Fibroblast of gingiva (primary cell): ENCODE measurements around the gene PAXIP1.
A peak's percentile ranks its signal among the peaks of the same experiment; 100 is the strongest.

ENCODE experiments used
- DNase-seq: peaks from one replicate; pipeline ENCODE4 v3.0.0-alpha.2; 2011; ENCODE audit warnings: low read depth

PAXIP1 gene

GRCh38 chr7:154996756-154997155 lies 6.2 kb downstream of the PAXIP1 start:
- DNase-seq, result no peak

GRCh38 chr7:154996101-154996500 lies 6.8 kb downstream of the PAXIP1 start:
- no peak for DNase-seq

DNA sequence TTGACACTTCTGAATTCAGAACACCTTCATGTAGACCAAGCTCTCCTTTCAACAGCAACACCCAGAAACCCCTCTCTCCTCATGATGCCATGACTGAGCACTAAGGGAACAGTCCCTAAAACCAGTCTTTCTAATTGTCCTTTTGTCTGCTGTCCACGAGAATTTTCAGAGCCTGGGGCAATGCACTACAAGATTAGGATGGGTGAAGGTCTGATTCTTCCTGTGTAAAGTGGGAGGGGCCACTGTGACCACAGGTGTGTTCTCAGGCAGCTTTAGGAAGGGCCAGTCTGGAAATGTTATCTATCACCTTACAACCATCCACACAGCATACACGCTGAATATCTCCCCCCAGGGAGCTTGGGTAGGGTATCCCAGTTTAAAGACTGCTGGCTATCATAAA lies 7.9 kb downstream of the PAXIP1 start:
- DNase-seq, result no peak

DNA sequence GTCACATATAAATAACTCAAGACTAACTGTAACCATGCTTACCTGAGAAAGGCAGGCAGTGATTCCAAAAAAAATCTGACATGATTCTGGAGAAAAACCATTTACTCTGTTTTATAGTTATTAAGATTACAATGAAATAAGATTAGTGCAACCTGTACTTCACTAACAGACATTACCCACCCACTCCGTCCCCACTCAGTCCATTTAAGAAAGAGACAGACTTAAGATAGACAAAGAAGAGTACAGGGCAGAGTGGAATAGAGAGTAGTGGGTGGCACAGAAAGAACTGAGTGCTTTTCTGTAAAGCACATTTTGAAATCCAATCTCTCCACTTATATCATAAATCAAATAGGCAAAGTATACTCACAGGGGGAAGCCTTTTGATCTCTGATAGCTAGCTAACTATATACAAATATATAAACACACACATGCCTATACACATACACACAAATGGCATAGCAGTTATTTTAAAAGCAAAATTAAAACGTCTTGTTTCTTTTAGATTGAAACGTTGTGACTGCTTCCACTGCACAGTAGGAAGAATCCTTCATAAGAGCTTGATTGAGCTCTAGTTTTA lies 11.9 kb downstream of the PAXIP1 start:
- no peak for DNase-seq

GRCh38 chr7:154987571-154987970 lies 15.4 kb downstream of the PAXIP1 start:
- no peak for DNase-seq

- DNase-seq, result no peak
Measured at GRCh38 chr7:154986200-154986945, 16.6 kb downstream of the PAXIP1 start.

DNA sequence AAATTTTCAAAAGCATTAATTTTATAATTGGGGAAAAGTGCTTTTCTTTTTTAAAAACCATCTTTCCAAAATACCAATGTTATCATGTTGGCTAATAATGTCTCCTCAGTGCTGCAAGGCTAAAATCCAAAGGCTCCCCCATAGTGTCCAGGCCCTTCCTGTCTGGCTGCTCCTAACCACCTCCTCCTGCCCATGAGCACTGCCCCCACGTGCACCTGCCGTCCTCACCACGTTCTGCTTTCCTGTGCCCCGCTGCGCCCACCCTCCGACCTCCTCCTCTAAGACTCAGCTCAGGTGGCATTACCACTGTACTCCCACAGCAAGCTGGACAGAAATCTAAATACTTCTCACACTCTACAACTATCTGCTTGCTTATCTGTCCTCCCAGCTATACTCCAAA lies 17.7 kb downstream of the PAXIP1 start:
- no peak for DNase-seq

DNA sequence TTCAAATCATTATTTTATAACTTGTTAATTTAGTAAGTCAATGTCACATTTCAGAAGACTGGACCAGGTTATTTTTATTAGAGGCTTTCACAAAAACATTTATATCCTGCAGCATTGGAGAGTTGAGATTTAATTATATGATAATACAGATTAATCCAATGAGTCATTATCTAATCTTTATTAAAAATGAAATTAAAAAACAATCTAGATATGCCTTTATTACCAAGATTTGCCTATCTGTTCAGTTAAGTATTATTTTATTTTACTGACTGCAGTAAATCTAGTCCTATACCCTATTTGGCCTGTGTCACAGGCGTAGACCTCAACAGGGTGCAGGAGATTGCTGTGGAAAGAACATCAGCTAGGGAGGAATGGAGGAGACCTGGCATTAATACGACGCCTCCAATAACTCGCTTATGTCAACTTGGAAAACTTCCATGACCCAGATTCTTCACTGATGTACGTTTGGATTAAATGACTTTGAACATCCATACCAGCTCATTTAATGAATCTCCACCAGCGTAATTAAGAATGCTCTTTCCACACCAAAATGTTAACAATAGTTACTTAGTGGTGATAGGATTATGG lies 18.2 kb downstream of the PAXIP1 start:
- DNase-seq, result peak; percentile 13

DNA sequence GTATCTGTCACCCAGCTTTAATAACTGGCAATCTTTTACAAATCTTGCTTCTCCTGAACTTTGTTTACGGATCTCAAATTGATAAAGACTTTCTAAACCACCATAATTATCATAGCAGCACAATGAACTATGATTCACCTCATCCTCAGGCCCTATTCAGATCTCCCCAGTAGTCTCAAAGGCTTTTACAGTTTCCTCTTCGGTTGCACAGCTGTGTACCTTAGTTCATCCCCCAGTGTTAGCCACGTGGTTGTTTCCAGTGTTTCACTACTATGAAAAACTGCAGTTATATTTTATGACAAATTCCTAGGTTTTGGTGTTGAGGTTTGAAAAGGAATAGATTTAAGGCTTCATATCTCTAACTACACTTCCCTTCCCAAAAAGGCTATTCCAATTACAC lies 24.9 kb downstream of the PAXIP1 start:
- DNase-seq, result no peak

DNA sequence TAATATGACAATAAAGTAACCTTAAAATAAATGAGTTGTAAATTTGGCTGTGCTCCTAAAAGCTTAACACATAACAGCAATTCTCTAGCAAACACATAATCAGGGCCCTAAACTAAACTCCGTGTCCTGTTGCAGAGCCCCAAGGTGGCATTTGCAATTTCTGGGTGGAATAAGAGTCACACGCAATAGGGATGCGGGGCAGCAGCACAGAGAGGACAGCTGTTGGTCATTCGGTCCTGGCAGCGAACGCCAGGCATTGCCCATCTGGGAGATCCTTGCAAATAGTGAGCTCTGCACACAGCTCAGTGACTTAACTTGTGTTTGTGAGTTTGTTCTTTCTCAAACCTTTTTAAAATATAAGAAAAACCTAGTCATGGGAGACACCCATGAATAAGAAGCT lies 25.7 kb downstream of the PAXIP1 start:
- DNase-seq, result no peak

DNA sequence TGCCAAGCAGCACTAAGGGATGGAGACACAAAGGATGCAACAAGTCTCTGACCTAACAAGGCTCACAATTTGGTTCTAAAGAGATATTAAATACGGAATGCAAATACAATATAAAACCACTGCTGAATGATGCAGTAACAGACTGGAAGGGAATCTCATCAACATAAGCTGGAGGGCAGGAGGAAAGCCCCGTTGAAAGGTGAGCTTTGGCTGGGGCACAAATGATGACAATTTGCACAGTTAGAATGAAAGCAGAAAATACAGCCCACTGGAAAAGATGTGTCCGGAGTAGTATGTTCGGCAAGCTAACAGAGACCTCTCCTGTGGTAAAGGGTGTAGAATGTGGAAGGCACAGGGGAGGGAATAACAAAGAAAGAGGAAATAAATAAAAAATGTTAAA lies 26.1 kb downstream of the PAXIP1 start:
- no peak for DNase-seq

DNA sequence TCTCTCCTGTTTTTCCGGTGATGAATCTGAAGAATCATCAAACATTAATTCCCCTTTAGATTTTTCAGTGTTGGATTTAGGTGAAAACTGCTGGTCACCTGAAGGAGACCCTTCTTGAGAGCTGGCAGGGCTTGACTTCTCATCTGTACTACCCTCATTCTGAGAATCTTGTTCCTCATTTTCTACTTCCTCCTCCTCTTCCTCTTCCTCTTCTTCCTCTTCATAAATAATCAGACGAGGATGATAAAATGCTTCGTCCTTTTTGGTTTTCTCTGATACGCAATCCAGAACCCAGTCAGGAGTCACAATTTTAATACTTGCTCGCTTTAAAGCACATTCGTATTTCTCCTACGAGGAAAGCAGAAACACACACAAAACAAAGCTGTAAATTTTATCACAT lies 26.9 kb downstream of the PAXIP1 start:
- DNase-seq, result no peak

DNA sequence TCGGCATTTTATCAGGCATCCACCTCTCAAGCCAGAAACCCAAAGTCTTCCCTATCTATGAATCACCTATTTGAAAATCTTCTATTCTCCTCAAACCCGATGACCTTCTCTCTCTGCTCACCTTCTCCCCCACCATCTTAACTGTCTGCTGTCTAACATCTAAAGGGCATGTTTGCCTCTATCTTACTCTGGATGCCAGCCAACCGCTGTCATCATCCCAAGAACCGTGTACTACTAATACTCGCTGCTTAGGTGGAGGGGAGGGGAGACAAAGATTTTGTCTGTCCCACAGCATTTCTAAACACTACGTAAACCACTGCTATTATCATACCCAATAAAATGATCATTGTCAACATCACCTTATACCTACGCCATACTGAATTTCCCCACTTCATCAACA lies 29.5 kb downstream of the PAXIP1 start:
- no peak for DNase-seq

GRCh38 chr7:154968336-154969001 lies 34.5 kb downstream of the PAXIP1 start:
- DNase-seq, result no peak

GRCh38 chr7:154967401-154967955 lies 35.4 kb downstream of the PAXIP1 start:
- no peak for DNase-seq

GRCh38 chr7:154965014-154965413 lies 37.9 kb downstream of the PAXIP1 start:
- DNase-seq, result no peak

DNA sequence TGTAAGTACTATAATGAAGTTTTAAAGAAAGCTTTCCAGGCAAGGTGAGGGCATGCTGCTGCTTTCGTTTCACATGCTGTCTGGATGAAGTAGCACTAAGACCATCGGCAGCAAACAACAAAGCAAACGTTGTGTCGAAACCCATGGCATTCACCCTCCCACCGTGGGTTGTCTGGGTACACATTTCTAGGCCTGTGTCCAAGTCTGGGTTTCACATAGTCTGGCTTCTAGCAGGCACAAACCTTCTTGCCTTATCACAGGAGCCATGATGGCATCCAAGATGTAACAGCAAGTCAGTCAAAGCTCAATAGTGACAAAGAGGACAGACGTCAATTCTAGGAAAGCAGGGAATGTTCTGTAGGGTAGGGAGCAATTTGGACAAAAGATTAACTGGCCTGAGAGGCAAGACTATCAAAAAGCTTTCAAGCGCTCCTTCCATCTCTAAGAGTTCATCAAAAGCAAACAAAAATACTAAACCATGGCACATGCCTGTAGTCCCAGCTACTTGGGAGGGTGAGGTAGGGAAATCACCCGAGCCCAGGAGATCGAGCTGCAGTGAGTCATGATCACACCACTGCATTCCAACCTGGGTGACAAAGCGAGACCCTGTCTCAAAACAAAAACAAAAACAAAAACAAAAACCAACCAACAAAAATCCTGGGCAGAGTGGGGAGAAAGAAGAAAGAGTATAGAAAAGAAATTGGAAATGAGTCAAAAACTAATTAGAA lies 42.7 kb downstream of the PAXIP1 start:
- DNase-seq, result no peak

DNA sequence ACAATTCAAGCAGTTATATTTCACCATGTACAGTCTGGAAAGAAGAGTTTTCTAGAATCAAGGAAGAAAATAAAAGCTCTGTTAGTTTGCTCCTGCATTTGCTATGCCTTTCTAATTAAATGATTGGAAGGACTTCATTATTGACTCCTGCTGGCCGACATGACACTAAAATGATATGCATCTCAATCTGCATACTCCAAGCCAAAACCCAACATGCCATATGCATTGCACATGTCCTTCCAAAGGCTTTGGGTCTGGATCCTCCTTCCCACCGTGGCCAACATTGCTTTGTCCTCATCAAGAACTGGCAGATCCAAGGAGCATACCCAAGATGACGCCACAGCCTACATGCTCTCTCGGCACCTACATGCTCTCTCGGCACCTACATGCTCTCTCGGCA lies 46.5 kb downstream of the PAXIP1 start:
- DNase-seq, result no peak

DNA sequence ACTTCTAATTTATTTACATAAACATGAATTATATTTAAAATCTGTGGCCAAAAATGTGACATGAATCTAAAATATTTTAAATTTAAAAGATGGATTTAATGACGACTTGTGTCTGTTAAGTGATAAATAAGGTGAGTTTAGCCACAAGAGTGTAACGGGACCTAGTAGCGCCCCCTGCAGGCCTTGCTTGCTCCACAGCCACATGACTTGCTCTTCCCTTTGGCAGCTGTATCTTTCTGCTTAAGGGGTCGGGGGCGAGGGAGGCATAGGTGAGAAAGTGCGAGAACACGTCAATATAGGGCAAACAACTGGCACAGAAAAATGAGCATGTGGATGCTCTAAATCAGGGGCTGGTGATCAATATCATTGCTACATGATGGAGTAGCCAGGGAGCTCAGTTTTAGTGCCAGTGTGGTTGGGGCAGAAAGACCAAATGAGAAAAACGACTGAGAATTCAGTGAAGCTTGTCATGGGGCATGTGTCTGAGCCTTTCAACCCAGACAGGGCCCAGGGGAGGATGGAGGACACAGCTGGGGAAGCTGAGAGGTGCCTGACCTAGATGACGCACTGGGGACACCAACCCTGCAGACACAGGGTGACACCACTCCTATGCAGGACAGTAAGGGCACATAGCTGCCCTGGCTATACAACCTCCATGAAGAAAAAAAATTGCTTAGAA lies 49.8 kb downstream of the PAXIP1 start:
- DNase-seq, result peak; percentile 24

GRCh38 chr7:154950960-154951359 lies 52.0 kb downstream of the PAXIP1 start:
- DNase-seq, result no peak

DNA sequence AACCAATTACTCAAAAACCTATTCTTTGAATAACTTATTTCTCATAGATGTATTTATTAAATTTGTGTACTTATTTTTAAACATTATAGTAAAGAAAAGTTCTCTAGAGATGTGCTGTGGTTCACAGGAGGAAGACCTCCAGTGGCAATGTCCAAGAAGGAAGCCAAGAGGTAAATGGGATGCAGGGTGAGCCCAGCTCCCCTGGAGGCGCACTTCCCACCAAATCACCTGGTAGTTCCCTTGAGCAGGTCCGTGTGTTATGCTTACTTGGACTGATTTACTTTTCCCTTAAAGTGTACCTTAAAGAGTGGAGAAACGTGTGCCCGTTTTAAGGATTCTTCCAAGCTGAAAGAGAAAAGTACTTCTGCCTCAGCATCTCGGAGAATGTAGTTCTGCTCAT lies 55.3 kb downstream of the PAXIP1 start:
- DNase-seq, result no peak

DNA sequence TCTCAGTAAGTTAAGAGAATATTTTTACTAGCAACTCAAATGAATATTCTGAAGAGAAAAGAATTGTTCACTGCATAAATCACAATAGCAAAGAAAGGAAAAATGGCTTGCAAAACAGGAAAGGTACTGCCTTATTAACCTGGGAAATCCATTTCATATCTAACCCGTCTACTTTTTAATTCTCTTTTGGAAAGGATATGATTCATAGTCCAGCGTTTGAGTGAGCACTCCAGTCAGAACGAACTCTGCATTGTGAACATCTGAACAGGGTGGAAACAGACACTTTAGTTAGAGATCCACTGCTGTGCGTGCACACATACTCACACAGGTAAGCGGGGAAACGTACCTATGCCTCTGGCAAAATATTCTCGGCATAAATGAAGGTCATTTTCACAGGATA lies 56.8 kb downstream of the PAXIP1 start:
- no peak for DNase-seq
